Calu3 (cell line): ENCODE measurements around the gene BMP10. TPM values are rescaled to one million over a fixed set of nuclear protein-coding genes. Genes with fewer than 3 reads are reported as not detected.

Experiments
- BruUV-seq: library from RNA; stranded (reverse); fragments of 400-500 nt; replicated peaks from 2 replicates; lab custom pipeline; 2021; lab: Mats Ljungman, UMichigan
- CTCF ChIA-PET: fragments of 300-600 bp; sonication (Branson Sonifier 250); formaldehyde crosslinking; loops from one replicate; lab custom pipeline; 2022; ENCODE audit warnings: antibody characterized with exemption; lab: Charles Lee
- DNase-seq: peaks from one replicate; pipeline ENCODE4 v3.0.0; 2022
- H3K27ac Mint-ChIP-seq: one replicate; pipeline ENCODE4 v1.8.0; 2022; ENCODE audit warnings: mixed read lengths; ENCODE audit not compliant: unreplicated experiment
- H3K27me3 Mint-ChIP-seq: one replicate; pipeline ENCODE4 v1.8.0; 2022; ENCODE audit warnings: mixed read lengths; ENCODE audit not compliant: unreplicated experiment
- H3K36me3 Mint-ChIP-seq: one replicate; pipeline ENCODE4 v1.8.0; 2022; ENCODE audit warnings: mild to moderate bottlenecking, moderate library complexity, mixed read lengths; ENCODE audit not compliant: insufficient read depth, unreplicated experiment
- H3K4me1 Mint-ChIP-seq: one replicate; pipeline ENCODE4 v1.8.0; 2022; ENCODE audit warnings: mild to moderate bottlenecking, low read depth, mixed read lengths; ENCODE audit not compliant: unreplicated experiment
- H3K4me3 Mint-ChIP-seq: one replicate; pipeline ENCODE4 v1.8.0; 2022; ENCODE audit warnings: mild to moderate bottlenecking, low read depth, moderate library complexity, mixed read lengths; ENCODE audit not compliant: unreplicated experiment
- H3K9me3 Mint-ChIP-seq: one replicate; pipeline ENCODE4 v1.8.0; 2022; ENCODE audit warnings: low read depth, mixed read lengths; ENCODE audit not compliant: unreplicated experiment
- CTCF ChIP-seq: fragments of 200-600 bp; IDR thresholded peaks from one replicate; pipeline ENCODE4 v1.8.0; 2022; ENCODE audit warnings: antibody characterized with exemption; ENCODE audit not compliant: unreplicated experiment
- intact Hi-C: fragments of 100-400 bp; cut with micrococcal nuclease; formaldehyde crosslinking; loops from one replicate; pipeline ENCODE4 v1.10.0; 2022; ENCODE audit not compliant: unreplicated experiment
- total RNA-seq: library from RNA; stranded (reverse); gene quantifications from 2 replicates; pipeline ENCODE4 v1.2.3, GENCODE V29; 2022

Gene BMP10
- total RNA-seq, 1 experiment from 2014 or later, result not detected

- BruUV-seq, result no TSS peak
- H3K36me3 Mint-ChIP-seq, result no peaks in the 10 kb centered on the region
- H3K27ac Mint-ChIP-seq, result no peak overlapping the region
- intact Hi-C loops, result no loop called here
- DNase-seq, result no peak
- CTCF ChIA-PET, result interaction anchor here (0.5 to 0.7 kb wide), 2 partner anchors 9 to 1965 kb away, joined by 3 read pairs; no protein-coding TSS in a partner anchor
- H3K9me3 Mint-ChIP-seq, result no peaks in the 10 kb centered on the region
- H3K27me3 Mint-ChIP-seq, result peaks cover 99% of the 10 kb centered on the region
- no peaks in the 10 kb centered on the region for H3K4me1 Mint-ChIP-seq
- TF ChIP-seq CTCF, result no peak
- no peak overlapping the region for H3K4me3 Mint-ChIP-seq
These were observed 13.2 kb downstream of the BMP10 start for GRCh38 chr2:68857855-68858456.

GRCh38 chr2:68857202-68857845, 13.9 kb downstream of the BMP10 start:
- H3K4me3 Mint-ChIP-seq, result no peak overlapping the region

GRCh38 chr2:68855550-68855949, 15.6 kb downstream of the BMP10 start:
- peaks cover 82% of the 10 kb centered on the region for H3K27me3 Mint-ChIP-seq
- CTCF ChIA-PET, result no interaction called here
- intact Hi-C loops, result no loop called here

More at GRCh38 chr2:68857202-68857845, 13.9 kb downstream of the BMP10 start:
- Mint-ChIP-seq H3K27ac (no peak overlapping the region), H3K27me3 (peaks cover 99% of the 10 kb centered on the region), H3K9me3 (no peaks in the 10 kb centered on the region), H3K36me3 (no peaks in the 10 kb centered on the region), H3K4me1 (no peaks in the 10 kb centered on the region)
- CTCF ChIA-PET, result no interaction called here
- no peak for TF ChIP-seq CTCF
- BruUV-seq, result no TSS peak
- no peak for DNase-seq
- intact Hi-C loops, result no loop called here

GRCh38 chr2:68854476-68854875, 16.7 kb downstream of the BMP10 start:
- Mint-ChIP-seq H3K4me1 (peaks cover 5% of the 10 kb centered on the region), H3K36me3 (no peaks in the 10 kb centered on the region)
- TF ChIP-seq CTCF, result no peak

More at GRCh38 chr2:68855550-68855949, 15.6 kb downstream of the BMP10 start:
- Mint-ChIP-seq H3K4me1 (no peaks in the 10 kb centered on the region), H3K4me3 (no peak overlapping the region), H3K9me3 (no peaks in the 10 kb centered on the region), H3K27ac (no peak overlapping the region), H3K36me3 (no peaks in the 10 kb centered on the region)
- TF ChIP-seq CTCF, result no peak
- no peak for DNase-seq
- BruUV-seq, result no TSS peak

More at GRCh38 chr2:68854476-68854875, 16.7 kb downstream of the BMP10 start:
- no peak for DNase-seq
- CTCF ChIA-PET, result interaction anchor here (1.4 kb wide), 1 partner anchor 71 kb away, joined by 3 read pairs; no protein-coding TSS in a partner anchor
- intact Hi-C loops, result no loop called here
- H3K27me3 Mint-ChIP-seq, result peaks cover 71% of the 10 kb centered on the region
- H3K4me3 Mint-ChIP-seq, result no peak overlapping the region
- BruUV-seq, result no TSS peak
- no peaks in the 10 kb centered on the region for H3K9me3 Mint-ChIP-seq
- H3K27ac Mint-ChIP-seq, result no peak overlapping the region
